Measurements from ENCODE around the gene SMIM45.

The SMIM45 gene

GRCh38 chr22:41946629-41947423 is 5.1 kb upstream of the SMIM45 start, which contains the start of gene CENPM (continued):
- peak; percentile 23 for TF ChIP-seq CUX1 (IDR thresholded peaks at IDR 0.05; ENCODE audit: insufficient replicate concordance, low read depth, low read length)
- peak; percentile 99 for TF ChIP-seq SIN3A (IDR thresholded peaks at IDR 0.05; ENCODE audit: low read depth, low read length)
- TF ChIP-seq HSF1 (IDR thresholded peaks at IDR 0.05; ENCODE audit: low read depth, low read length): no peak
- no peak for TF ChIP-seq TBL1XR1 (IDR thresholded peaks at IDR 0.05; ENCODE audit: low read depth, low read length)
- TF ChIP-seq ZNF24 (IDR thresholded peaks at IDR 0.05): no peak
- no peak for TF ChIP-seq HDAC6 (IDR thresholded peaks at IDR 0.05; ENCODE audit: unreplicated experiment)
- no peak for TF ChIP-seq CEBPB (IDR thresholded peaks at IDR 0.05; ENCODE audit: borderline replicate concordance in 1 of 2, low read depth in 2 of 2, low read length in 2 of 2)
- TF ChIP-seq NFIC (IDR thresholded peaks at IDR 0.05; ENCODE audit: low read depth, low read length): no peak
- no peak for TF ChIP-seq BCL11A (IDR thresholded peaks at IDR 0.05; ENCODE audit: low read depth, low read length)
- TF ChIP-seq RCOR1 (conservative IDR thresholded peaks at IDR 0.05; ENCODE audit: low read depth, low read length): no peak
- 0 out of 2 replicates have a peak, but pooled peaks have one; percentile 2 for TF ChIP-seq TCF3 (IDR thresholded peaks at IDR 0.05; ENCODE audit: borderline replicate concordance, insufficient read depth, low read depth, low read length)
- TF ChIP-seq JUNB (IDR thresholded peaks at IDR 0.05): no peak
- TF ChIP-seq CHD1 (IDR thresholded peaks at IDR 0.05; ENCODE audit: low read depth, low read length): no peak
- peak; percentile 70 for TF ChIP-seq ZNF687 (IDR thresholded peaks at IDR 0.05)
- no peak for TF ChIP-seq IRF4 (IDR thresholded peaks at IDR 0.05; ENCODE audit: low read depth, low read length)
- TF ChIP-seq CBX3 (IDR thresholded peaks at IDR 0.05; ENCODE audit: borderline replicate concordance, low read depth): no peak
- TF ChIP-seq IRF5 (IDR thresholded peaks at IDR 0.05; ENCODE audit: borderline replicate concordance): no peak
- peak; percentile 29; the same call in 1 of the 2 replicates for TF ChIP-seq EED (IDR thresholded peaks at IDR 0.05; ENCODE audit: low read depth)
